DLD1 (cell line): Measurements from ENCODE around the gene METTL26.
"Not testable (repeated sequence)": the region's sequence is repeated elsewhere in the genome, so short reads cannot be mapped to it uniquely, and the experiment has no call there.

Experiments
- in situ Hi-C: cut with HindIII; loops from 2 replicates; pipeline ENCODE4 v1.10.0; 2017; ENCODE audit warnings: low sequenced_read_pairs

Gene METTL26

GRCh38 chr16:598823-599739, 37.0 kb downstream of the METTL26 start:
- in situ Hi-C loops, result no loop called here

- in situ Hi-C loops, result not testable (repeated sequence)
Observed at GRCh38 chr16:597655-598054, 38.5 kb downstream of the METTL26 start.

GRCh38 chr16:596736-597060, 39.4 kb downstream of the METTL26 start:
- in situ Hi-C loops, result no loop called here

GRCh38 chr16:595942-596735, 40.0 kb downstream of the METTL26 start:
- in situ Hi-C loops, result no loop called here

GRCh38 chr16:595094-595528, 41.0 kb downstream of the METTL26 start:
- in situ Hi-C loops, result no loop called here

GRCh38 chr16:593807-594206, 42.3 kb downstream of the METTL26 start:
- in situ Hi-C loops, result no loop called here

- in situ Hi-C loops, result no loop called here
Observed at GRCh38 chr16:593406-593805, 42.7 kb downstream of the METTL26 start.

GRCh38 chr16:592518-593306, 43.4 kb downstream of the METTL26 start:
- in situ Hi-C loops, result no loop called here

- in situ Hi-C loops, result no loop called here
Observed at GRCh38 chr16:591892-592517, 44.1 kb downstream of the METTL26 start.

- in situ Hi-C loops, result no loop called here
Observed at GRCh38 chr16:591231-591630, 44.9 kb downstream of the METTL26 start.

GRCh38 chr16:590815-591200, 45.3 kb downstream of the METTL26 start:
- in situ Hi-C loops, result no loop called here

- in situ Hi-C loops, result no loop called here
Observed at GRCh38 chr16:590188-590814, 45.8 kb downstream of the METTL26 start.

- in situ Hi-C loops, result no loop called here
Observed at GRCh38 chr16:589658-590187, 46.4 kb downstream of the METTL26 start, which contains the start of gene RAB40C. Gene RAB40C (plus strand): TSS chr16:590066. CDS start chr16:590292, 226 bp downstream.

GRCh38 chr16:588889-589657, 47.0 kb downstream of the METTL26 start:
- in situ Hi-C loops, result no loop called here

GRCh38 chr16:588639-588888, 47.5 kb downstream of the METTL26 start:
- in situ Hi-C loops, result no loop called here

- in situ Hi-C loops, result no loop called here
Observed at GRCh38 chr16:586645-587590, 49.2 kb downstream of the METTL26 start.

- in situ Hi-C loops, result no loop called here
Observed at GRCh38 chr16:586047-586644, 50.0 kb downstream of the METTL26 start.

GRCh38 chr16:585351-585750, 50.8 kb downstream of the METTL26 start:
- in situ Hi-C loops, result no loop called here
